Measurements from ENCODE around the gene MAP7.
A peak's percentile ranks its signal among the peaks of the same experiment; 100 is the strongest.

MAP7 gene

DNA sequence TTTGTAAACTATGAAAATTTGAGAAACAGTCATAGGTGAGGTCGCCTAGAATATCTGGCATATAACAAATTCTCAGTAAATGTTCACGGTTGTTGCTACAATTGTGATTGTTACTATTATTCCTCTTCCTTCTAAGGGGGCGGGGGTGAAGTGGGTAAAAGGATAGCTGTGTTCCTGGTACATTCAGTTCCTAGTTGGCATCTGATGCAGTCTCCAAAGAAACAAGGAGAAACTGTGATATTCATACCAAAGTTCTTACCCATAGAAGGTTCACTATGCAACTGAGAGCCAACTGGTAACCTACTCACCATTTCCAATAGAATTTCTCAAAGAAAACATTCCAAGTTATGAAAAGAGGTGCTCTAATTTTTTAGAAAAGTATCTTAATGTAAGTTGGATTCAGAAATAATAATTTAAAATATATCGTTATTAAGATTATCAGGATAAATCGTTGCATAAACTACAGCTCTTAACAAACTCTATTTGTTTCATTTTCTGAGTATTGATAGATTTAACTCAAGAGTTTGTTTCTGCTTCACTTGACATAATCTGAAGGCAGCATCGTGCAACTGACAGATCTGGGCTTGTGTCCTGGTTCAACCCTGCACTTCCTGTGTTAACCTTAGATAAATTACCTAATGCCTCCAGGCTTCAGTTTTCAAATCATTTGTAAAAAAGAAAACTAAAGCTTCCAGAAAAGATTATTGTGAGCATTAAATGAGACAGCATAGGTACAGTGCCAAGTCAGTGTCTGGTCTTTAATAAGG lies 13.3 kb upstream of the MAP7 start:
- DNase-seq, result no peak

DNA sequence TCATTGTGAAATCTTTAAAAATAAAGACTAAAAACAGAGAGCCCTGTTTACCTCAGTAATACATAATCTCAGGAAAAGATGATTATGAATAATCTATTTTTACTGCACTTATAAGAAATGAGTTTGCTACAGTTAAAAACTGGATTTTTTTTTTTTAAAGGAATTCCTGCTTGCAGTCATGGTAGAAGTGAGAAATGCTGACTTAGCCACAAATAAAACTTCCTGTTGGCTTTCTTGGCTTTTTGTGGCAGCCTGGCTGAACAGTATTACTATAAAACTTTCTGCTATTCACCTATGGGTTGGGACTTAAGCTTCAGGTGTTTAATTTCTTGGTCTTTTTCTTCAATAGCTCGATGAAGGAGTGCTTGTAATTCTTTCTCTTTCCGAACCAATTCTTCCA lies 12.0 kb upstream of the MAP7 start:
- no peak for DNase-seq

DNA sequence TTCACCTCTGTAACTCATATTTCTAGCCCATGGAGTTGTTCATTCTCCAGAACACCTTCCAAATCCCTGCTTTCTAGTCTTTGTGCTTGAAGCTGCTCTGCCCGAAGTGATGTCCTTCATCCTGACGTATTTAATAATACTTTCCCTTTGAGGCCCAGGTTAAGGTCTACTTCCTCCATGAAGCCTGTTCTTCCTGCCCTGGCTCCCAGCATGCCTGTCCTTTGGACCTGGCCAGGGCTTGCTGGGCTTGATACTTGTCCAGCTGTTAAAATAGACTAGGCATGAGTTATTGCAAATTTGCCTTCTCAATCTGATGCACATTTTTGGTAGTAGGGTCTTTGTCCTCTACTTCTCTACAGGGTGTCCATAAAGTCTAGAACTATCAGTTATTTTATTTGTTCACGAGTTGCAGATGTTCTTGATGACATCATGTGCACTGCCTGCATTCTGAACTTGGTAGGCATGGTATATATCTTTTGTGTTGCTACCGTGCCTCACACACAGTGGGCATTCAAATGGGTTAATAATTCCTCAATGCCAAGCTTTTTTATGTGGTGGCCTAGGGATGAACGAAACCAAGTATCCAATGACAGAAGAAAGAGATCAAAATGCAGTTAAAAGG lies 3.1 kb upstream of the MAP7 start:
- no peak for DNase-seq

DNA sequence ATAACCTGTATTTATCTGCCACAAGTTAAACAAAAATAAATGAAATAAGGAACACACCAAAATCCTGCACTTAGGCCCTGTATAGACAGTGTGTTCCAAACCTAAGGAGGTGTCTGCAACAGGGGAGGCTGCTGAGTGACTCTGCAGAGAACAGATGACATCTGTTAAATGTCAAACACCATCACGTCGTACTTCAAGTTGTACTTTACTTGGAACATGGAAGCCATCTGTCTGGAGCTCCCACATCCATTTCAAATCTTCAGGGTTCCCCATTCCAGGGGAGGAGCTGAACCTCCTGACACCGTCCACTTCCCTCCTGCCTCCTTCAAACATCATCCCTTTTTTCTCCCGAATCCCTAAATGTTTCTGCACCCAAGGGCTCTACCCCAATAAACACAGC lies 1.8 kb upstream of the MAP7 start:
- no peak for DNase-seq

DNA sequence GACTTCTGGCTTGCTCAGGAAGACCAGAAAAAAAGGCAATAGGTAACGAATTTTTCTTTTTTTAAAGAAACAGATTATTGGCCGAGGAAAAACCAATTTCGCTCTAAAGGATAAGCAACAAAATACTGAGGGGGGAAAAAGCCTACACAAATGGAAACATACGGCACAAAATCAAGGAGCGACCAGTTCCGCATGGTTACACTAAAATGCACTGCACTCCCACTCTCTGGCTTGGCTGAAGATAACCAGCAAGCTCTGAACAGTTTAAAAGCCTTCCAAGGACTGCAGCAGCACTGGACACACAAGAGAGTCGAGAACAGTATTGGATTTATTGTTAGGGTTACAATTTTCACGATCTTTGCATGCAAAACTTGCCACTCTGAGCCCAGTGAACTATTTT lies 881 bp upstream of the MAP7 start:
- no peak for DNase-seq

DNA sequence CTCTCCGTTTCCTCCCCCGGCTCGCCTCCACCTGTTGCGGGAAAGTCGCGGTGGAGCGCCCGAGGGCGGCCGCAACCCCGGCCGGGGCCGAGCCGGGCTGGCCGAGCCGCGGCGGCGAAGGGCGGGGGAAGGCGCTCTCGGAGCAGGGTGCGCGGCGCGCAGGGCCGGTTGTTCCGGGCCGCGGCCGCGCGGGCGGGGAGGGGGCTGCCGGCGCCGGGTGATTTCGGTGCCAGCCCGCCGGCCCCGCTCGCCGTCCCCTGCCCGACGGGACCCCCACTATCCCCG lies 235 bp downstream of the MAP7 start:
- no peak for DNase-seq

DNA sequence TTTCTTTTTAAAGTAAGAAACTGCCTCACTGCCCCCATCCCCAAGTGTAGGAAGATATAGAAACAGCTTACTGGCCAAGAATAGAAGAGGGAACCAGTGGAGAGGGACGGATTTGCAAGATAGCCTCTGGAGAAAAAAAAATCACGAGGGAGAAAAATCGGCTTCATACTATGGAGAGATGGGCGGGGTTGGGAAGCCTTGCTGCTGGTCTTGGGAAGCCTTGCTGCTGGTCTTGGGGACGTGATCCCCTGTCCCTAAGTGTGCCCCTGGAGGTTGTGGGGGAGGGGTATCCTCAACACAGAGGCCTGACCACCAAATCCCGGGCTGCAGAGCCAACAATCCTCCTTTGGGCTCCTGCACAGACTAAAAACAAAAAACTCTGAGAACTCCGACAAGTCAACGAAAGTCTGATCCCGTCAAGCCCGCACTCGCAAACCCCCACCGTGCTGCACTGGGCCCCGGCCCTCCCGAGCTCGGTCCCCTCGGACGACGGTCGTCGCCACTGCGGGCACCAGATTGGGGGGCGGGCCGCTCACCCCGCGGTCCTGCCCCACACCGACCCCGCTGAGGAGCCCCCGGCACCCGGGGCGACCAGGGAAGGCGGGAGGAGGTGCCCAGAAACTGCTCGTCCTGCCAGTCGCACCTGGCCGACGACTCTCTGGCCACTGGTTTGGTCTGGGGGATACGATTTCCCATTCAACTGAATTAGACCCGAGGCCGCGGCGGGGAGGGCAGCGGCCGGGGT lies 750 bp downstream of the MAP7 start:
- peak; percentile 18 for DNase-seq

DNA sequence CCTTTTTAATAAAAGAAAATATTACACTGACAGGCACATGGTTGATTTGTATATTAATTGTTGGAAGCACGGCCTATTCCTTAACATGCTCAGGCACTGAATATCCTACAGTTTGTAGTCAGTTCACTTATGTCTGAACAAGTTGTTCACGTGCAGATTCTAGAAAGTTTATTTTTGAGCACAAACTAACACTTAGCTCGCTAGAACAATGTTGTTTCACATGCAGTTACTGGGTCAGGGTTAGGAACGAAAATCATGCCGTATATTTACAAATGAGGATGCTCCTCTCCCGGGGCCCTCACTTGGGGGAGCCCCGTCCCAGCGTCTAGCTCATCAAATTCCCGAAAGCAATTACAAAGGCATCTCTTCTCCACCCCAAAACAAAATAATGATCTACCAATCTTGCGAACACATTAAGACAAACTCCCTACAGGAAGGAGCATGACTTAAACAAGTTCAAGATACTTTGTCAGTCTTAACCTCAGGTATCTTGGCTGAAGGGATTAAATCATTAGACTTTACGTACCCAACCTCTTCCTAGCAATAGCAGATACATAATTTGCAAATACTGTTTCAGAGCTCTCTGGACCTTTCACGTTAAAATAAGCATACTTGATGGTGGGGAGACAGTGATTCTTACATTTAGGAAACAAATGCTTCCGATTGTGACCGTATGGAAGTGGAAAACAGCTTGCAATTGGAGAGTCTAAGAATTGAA lies 1.5 kb downstream of the MAP7 start:
- DNase-seq, result no peak

DNA sequence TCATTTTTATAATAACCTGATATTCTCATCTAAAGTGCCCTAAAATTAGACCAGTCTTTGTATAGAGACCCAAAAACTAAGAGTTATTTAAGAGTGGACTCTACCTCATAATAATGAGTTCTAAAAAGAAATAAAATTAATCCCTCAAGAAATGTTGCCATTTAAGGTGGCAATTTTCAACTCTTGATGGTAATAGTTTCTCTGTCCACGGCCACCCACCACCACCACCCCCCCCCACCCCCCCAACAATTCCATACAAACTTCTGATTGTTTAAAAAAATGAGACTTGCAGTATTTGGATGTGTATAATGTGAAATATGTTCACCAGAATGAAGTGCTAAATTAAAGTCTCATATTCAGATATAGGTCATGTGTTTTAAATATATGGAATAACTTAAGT lies 2.4 kb downstream of the MAP7 start:
- no peak for DNase-seq

DNA sequence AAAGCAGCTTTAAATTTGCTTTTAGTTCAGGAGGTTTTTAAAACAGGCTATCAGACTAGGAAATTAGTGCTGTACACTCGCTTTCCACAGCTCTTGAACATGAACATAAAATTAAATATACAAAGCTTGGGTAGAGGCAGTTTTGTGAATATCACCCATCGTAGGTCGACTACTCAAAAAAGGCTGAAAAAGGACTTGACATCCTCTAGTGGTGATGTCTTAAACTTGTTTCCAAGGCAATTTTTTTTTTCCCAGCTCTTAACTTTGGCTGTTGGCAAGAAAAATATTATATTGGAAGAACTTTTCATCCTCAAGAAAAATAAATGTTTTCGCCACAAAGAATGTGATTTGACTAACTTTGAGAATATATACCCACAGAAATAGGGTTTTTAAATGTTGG lies 2.9 kb downstream of the MAP7 start:
- DNase-seq, result no peak

DNA sequence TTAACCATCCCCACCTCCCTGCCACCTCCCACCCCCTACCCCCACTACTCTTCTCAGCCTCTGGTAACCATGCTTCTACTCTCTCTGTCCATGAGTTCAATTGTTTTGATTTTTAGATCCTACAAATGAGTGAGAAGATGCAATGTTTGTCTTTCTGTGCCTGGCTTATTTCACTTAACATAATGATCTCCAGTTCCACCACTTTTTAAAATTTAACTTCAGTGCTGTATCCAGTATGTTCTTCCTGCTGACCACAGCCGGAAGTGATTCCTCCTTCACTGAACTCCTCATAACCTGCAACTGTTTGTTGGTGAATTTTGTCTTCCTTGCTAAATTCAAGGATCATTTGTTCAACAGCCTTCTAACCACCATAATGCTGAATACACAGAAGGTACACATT lies 3.9 kb downstream of the MAP7 start:
- no peak for DNase-seq

DNA sequence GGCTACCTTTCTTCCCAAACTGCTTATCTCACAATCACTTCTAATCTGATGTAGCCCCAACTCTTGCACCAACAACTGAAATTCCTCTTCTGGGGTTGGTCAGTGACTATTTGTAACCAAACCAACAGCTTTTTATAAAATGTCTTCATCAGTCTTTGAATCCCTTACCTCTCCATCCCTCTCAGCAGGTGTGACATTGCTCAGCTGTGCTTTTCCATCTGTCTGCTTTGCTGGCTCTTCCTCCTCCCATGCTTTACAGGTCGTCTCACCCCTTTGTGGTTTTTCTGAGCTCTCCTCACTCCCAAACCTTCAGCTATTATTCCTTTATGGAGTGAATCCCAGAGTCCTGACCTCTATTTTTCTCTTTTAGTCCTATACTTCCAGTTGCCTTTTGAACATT lies 5.9 kb downstream of the MAP7 start:
- DNase-seq, result no peak

DNA sequence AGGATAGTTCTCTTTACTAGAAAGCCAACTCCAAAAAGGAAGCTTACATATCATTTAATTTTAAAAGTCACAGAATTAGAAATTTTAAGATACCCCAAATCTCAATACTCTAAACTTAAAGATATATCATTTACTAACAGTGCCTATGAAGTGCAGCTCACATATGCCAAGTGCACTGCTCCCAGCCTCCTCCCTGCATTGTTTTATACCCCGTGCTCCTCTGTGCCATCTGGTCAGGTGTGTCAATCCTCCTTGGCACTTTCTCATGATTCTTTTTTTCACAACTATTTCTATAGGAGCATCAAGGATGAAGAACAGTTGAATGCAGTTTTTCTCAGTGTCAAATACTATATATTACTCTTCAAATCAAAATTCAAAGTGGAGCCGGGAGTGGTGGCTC lies 8.8 kb downstream of the MAP7 start:
- no peak for DNase-seq

DNA sequence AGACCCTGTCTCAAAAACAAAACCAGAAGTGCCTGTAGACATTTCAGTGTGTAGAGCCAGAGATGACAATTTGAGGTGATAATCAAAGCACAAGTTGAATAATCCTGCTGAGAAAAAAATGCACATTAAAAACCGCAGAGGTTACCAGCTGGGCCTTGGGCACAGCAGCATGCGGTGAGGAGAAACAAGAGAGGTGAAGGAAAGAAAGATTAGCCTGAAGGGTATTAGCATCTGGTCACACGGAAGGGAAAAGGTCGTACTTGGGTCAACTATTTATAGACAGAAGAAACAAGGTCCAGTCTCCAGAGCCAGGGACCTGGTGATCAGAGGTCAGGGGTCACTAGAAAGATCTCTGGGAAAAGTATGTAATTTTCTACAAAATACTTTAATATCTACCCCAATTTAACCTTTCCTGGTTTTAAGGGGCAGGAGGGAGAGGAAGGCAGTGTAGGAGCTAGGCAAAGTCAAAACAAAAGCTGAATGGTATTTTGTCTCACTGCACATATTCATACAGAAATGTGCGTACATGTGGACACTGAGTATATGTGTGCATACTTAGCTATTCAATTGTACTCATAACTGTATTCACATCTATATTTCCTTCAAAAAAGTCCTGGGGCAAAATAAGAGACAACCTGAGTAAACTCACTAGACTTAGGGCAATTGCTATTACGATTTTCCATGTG lies 10.1 kb downstream of the MAP7 start:
- no peak for DNase-seq

DNA sequence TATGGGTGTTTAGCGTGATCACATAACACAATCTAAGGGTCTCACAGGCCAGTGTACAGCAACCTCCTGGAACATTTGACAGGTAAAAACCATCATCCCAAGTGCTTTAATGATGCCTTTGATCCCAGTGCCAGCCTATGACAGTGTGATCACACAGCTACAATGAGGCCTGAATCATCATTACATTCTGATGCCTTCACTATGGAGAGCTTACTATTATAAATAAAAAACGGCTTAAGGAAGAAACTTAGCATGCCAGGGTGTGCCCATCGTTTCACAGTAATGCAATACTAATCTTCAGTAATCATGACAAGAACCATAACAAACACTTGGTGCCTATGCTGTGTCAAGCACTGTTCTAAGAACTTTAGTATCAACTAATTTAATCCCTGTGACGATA lies 11.4 kb downstream of the MAP7 start:
- no peak for DNase-seq

DNA sequence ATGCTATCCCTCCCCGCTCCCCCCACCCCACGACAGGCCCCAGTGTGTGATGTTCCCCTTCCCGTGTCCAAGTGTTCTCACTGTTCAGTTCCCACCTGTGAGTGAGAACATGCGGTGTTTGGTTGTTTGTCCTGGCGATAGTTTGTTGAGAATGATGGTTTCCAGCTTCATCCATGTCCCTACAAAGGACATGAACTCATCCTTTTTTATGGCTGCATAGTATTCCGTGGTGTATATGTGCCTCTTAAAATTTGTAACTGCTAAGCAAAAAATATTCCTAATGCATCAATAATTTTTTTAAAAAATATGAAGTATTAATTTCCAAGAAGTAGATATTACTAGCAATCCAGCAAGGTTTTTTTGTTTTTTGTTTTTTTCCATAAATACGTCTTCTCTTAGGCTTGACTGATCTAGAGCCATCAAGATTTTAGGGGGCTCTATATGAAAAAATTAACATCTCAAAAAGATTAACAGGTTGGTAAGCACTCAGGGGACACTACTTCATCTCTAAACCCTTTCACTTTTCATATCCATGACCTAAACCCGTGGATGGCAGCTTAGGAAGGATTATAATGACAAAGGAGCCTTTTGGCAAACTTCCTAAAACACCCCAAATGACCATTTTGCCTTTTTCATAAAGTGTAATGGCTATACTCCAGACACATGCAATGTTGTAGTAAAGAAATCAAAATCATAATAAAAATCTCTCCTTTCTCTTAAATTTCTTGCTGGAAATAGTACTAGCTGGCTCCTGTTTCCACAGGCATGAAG lies 14.2 kb downstream of the MAP7 start:
- no peak for DNase-seq

DNA sequence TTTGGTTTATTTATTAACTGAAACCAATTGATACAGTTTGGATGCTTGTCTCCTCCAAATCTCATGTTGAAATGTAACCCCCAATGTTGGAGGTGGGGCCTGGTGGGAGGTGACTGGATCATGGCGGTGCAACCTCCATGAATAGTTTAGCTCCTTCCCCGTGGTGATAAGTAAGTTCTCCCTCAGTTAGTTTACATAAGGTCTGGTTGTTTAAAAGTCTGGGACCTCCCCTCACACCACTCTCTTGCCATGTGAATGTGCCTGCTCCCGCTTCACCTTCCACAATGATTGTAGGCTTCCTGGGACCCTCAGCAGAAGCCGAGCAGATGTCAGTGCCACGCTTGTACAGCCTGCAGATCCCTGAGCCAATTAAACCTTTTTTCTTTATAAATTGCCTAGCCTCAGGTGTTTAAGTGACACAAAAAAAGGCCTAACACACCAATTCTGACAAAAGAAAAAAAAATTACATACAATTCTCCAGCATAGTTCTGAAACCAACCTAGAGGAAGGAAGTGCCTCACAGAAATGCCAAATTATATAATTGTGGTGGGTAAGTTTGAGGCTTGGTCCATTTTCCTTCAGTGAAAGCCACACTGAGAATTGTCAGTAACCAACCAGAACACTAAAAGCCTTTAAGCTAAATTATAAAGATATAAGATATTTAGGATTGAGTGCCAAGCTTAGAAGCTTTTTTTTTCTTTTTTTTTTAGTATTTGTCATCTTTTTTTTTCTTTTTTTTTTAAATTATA lies 15.0 kb downstream of the MAP7 start:
- DNase-seq, result no peak

DNA sequence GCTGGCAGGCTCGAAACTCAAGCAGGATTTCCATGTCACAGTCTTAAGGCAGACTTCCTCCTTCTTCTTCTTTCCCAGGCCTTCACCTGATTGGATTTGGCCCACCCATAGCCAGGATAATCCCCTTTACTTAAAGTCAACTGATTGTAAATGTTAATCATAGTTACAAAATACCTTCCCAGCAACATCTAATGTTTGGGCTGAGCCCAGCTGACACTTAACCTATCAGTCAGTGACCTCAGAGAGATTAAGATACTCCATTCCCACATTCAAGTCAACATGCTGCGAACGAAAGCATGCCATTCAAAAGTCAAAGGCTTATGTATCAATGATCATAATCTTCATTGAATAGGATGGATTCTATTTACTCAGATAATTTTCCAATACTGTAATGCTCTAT lies 16.0 kb downstream of the MAP7 start:
- no peak for DNase-seq

DNA sequence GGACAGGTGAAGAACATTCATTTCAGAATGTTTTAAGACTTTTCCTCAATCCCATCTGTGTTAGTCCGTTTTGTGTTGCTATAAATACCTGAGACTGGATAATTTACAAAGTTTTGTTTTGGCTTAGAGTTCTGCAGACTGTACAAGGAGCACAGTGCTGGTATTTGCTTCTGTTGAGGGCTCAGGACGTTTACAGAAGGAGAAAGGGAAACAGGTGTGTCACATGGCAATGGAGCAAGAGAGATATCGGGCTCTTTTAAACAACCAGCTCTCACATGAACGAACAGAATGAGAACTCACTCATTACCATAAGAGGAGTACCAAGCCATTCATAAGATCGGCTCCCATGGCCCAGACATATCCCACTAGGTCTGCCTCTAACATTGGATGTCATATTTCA lies 16.7 kb downstream of the MAP7 start:
- DNase-seq, result no peak

DNA sequence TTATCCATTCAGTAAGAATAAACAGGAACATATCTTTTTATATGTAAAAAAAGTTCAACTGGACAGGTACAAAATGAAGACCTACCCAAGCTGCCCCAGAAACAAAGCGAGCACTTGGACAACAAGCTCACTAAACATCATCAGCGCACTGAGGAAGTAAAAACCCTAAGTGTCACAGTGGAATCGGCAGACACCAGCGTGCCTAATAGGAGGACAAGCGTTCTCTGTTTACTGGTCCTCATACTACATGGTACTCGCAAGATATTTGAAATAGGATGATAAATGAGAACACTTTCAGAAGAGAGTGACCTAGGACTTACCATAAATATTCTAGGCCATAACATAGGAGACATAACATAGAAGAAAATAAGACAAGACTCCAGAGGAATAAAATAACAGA lies 18.2 kb downstream of the MAP7 start:
- DNase-seq, result no peak

DNA sequence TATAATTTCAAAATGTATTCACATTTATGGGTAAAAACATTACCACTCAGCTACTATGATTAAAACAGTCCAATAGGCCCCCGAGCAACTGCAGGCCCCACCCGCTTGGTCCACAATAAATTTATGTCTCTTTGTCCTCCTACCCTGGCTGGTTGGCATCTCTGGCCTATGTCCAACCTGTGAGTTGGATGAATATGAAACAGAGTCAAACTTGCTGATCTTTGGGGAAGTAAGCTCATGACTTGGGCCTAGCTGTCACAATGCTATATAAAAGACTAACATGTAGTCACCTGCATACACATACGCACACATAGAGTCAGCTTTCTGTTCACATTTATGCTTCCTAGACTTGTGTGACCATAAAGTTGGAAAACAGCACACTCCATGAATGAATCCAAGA lies 20.5 kb downstream of the MAP7 start:
- no peak for DNase-seq

DNA sequence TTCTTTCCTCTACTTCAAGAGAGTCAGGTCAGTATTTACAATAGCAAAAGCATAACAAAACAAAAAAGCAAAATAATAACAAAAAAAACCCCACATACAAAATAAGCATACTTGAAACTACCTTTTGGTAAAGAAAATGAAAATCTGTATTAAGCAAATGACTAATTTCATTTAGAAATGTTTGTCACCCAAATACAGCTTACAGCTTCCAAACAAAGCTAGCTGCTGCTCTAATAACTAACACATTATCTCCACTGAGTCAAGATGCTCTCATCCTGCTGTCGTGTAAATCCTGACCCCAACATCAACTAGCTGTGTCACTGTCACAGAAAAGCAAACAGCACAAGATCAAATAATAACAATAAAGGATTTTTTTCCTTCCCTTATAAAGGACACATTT lies 21.7 kb downstream of the MAP7 start:
- DNase-seq, result no peak
